B cell (primary cell): ENCODE measurements around the gene OR2B2. TPM values are rescaled to one million over a fixed set of nuclear protein-coding genes. Genes with fewer than 3 reads are reported as not detected.

Experiments used
- ATAC-seq: fragments of 200-7000 bp; cut with Tn5 transposase; one replicate; pipeline ENCODE4 v1.10.0; 2021; ENCODE audit warnings: low read depth, mild to moderate bottlenecking, moderate number of reproducible peaks, moderate library complexity
- CTCF ChIA-PET: fragments of 350-600 bp; sonication (Branson Sonifier 250); formaldehyde crosslinking; loops from one replicate; lab custom pipeline; 2021; ENCODE audit warnings: antibody characterized with exemption, inconsistent platforms; lab: Charles Lee
- POLR2A ChIA-PET: fragments of 350-600 bp; sonication (Branson Sonifier 250); formaldehyde crosslinking; loops from one replicate; lab custom pipeline; 2021; ENCODE audit warnings: antibody characterized with exemption; lab: Charles Lee
- DNase-seq: peaks from one replicate; pipeline ENCODE4 v3.0.0; 2013
- H2AFZ ChIP-seq: 2 replicates; pipeline ENCODE4 v1.6.1; 2012; ENCODE audit warnings: mild to moderate bottlenecking, low read depth, low read length; ENCODE audit not compliant: insufficient read depth, poor library complexity, severe bottlenecking
- H3K27ac ChIP-seq, 2 donors: 1 replicate in 1 of 2; 2 replicates in 1 of 2; pipeline ENCODE4 v1.5.1; 2012 to 2013; ENCODE audit warnings: low read length in 2 of 2, mild to moderate bottlenecking in 2 of 2, moderate library complexity in 1 of 2
- H3K27me3 ChIP-seq, 4 experiments: fragments of 200-600 bp in 1 of 4; sonication (generic) in 1 of 4; replicated peaks in 1 of 4; 1 replicate in 2 of 4; 2 replicates in 2 of 4; pipeline versions ENCODE4 v1.6.1 to v1.7.0; 2013 to 2016; ENCODE audit warnings: low read length in 3 of 4, mild to moderate bottlenecking in 2 of 4, mixed read lengths in 1 of 4, moderate library complexity in 1 of 4; ENCODE audit not compliant: insufficient read depth in 4 of 4, control insufficient read depth in 3 of 4; ENCODE audit errors: control extremely low read depth in 1 of 4
- H3K36me3 ChIP-seq, 2 experiments: replicated peaks in 1 of 2; 1 replicate in 1 of 2; 2 replicates in 1 of 2; pipeline versions ENCODE4 v1.6.1 to v1.7.1; 2013; ENCODE audit warnings: low read length in 1 of 2; ENCODE audit not compliant: insufficient read depth in 2 of 2, control insufficient read depth in 1 of 2; ENCODE audit errors: control extremely low read depth in 1 of 2, extremely low read depth in 1 of 2
- H3K4me1 ChIP-seq, 2 donors: fragments of 200-600 bp in 1 of 2; sonication (generic) in 1 of 2; 1 replicate in 1 of 2; 2 replicates in 1 of 2; pipeline versions ENCODE4 v1.5.1 to v1.6.1; 2013 to 2017; ENCODE audit warnings: low read length in 2 of 2; ENCODE audit not compliant: control insufficient read depth in 2 of 2, insufficient read depth in 2 of 2
- H3K4me2 ChIP-seq: replicated peaks from 2 replicates; pipeline ENCODE3; 2012; ENCODE audit warnings: mild to moderate bottlenecking, low read depth, low read length; ENCODE audit not compliant: poor library complexity, severe bottlenecking
- H3K4me3 ChIP-seq, 5 experiments: fragments of 200-600 bp in 1 of 5; sonication (generic) in 1 of 5; 1 replicate in 3 of 5; 2 replicates in 2 of 5; pipeline versions ENCODE4 v1.5.1 to v1.7.0; 2011 to 2016; ENCODE audit warnings: low read length in 4 of 5, mild to moderate bottlenecking in 4 of 5, low read depth in 2 of 5, control low read depth in 1 of 5, moderate library complexity in 1 of 5; ENCODE audit not compliant: insufficient read depth in 1 of 5; ENCODE audit errors: control extremely low read depth in 1 of 5, extremely low read depth in 1 of 5
- H3K79me2 ChIP-seq: fragments of 200-600 bp; sonication (generic); one replicate; pipeline ENCODE4 v1.6.0; 2016; ENCODE audit warnings: low read length; ENCODE audit not compliant: control insufficient read depth, insufficient read depth
- H3K9ac ChIP-seq: fragments of 200-600 bp; sonication (generic); 2 replicates; pipeline ENCODE4 v1.6.1; 2017; ENCODE audit warnings: mild to moderate bottlenecking, low read length, moderate library complexity
- H3K9me3 ChIP-seq, 3 donors: one replicate each; pipeline versions ENCODE4 v1.6.1 to v1.7.1; 2013; ENCODE audit warnings: low read length in 2 of 3; ENCODE audit not compliant: control insufficient read depth in 2 of 3, insufficient read depth in 1 of 3; ENCODE audit errors: control extremely low read depth in 1 of 3
- H4K20me1 ChIP-seq: 2 replicates; pipeline ENCODE4 v1.6.0; 2012; ENCODE audit warnings: mild to moderate bottlenecking, low read length; ENCODE audit not compliant: insufficient read depth, control insufficient read depth, poor library complexity, severe bottlenecking
- H3K27ac Mint-ChIP-seq: one replicate; pipeline ENCODE4 v1.8.0; 2021; ENCODE audit warnings: mixed read lengths
- H3K27me3 Mint-ChIP-seq: one replicate; pipeline ENCODE4 v1.8.0; 2021; ENCODE audit warnings: mixed read lengths
- H3K4me1 Mint-ChIP-seq: one replicate; pipeline ENCODE4 v1.8.0; 2021; ENCODE audit warnings: mixed read lengths
- H3K4me3 Mint-ChIP-seq: one replicate; pipeline ENCODE4 v1.8.0; 2021; ENCODE audit warnings: mixed read lengths
- H3K9me3 Mint-ChIP-seq: one replicate; pipeline ENCODE4 v1.8.0; 2022; ENCODE audit warnings: mixed read lengths; ENCODE audit not compliant: insufficient read depth
- CTCF ChIP-seq: fragments of 200-600 bp; IDR thresholded peaks from one replicate; pipeline ENCODE4 v1.8.0; 2022; ENCODE audit warnings: antibody characterized with exemption, mild to moderate bottlenecking
- EZH2 ChIP-seq: IDR thresholded peaks from 2 replicates; pipeline ENCODE4 v1.6.1; 2012; ENCODE audit warnings: borderline replicate concordance, low read depth, mild to moderate bottlenecking, moderate library complexity, low read length; ENCODE audit not compliant: insufficient read depth, poor library complexity, severe bottlenecking
- WGBS: methylation state at CpG from one replicate; pipeline ENCODE4 v1.1.5; 2013; ENCODE audit warnings: missing lambda C conversion rate; ENCODE audit not compliant: insufficient coverage; 5-methylcytosine and 5-hydroxymethylcytosine counted together
- intact Hi-C: fragments of 100-400 bp; cut with micrococcal nuclease; formaldehyde crosslinking; loops from one replicate; pipeline ENCODE4 v1.10.0; 2022
- polyA plus RNA-seq: library from polyadenylated mRNA; depleted of rRNA; stranded (reverse); fragments of >200 nt; gene quantifications from 2 replicates; pipeline ENCODE4 v1.2.3, GENCODE V29; 2012
- total RNA-seq, 2 donors: library from RNA; stranded (reverse); fragments of 120-200 nt in 1 of 2; gene quantifications; 1 replicate in 1 of 2; 2 replicates in 1 of 2; pipeline versions ENCODE4 v1.2.3 to v1.2.4, GENCODE V29; 2013 to 2022

The OR2B2 gene
- total and polyA plus RNA-seq, 2 donors (not counting 1 experiment from before 2014, with no cell fraction given): not detected

DNA sequence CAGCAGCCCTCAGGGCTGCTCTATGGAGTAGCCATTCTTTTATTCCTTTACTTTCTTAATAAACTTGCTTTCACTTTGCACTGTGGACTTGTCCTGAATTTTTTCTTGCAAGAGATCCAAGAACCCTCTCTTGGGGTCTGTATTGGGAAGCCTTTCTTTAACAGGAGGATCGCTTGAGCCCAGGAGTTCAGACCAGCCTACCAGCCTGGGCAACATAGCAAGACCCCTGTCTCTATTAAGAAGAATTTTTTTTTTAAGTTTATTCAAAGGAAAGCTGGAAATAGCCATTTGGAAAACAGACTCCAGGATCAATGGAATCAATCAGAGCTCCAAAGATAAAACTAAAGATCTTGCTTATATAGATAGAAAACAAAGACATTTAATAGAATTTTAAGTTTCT is 29.1 kb downstream of the OR2B2 start:
- no peak for ATAC-seq
- CTCF ChIA-PET: interaction anchor here (0.7 to 1.9 kb wide), 2 partner anchors 9 to 11 kb away, joined by 3 to 8 read pairs; a partner anchor contains a TSS
- Mint-ChIP-seq H3K27ac (no peak overlapping the region), H3K27me3 (no peaks in the 10 kb centered on the region), H3K4me1 (no peaks in the 10 kb centered on the region), H3K9me3 (no peaks in the 10 kb centered on the region), H3K4me3 (no peak overlapping the region)
- whole genome bisulfite sequencing: no CpG with 5 or more reads among the region's 1 CpG
- POLR2A ChIA-PET: interaction anchor here (0.6 to 0.8 kb wide), 2 partner anchors 9 to 13 kb away, joined by 4 to 5 read pairs; a partner anchor contains a TSS
- Histone ChIP-seq H3K4me3 (no peak overlapping the region), H3K79me2 (no peaks in the 10 kb centered on the region), H3K9ac (no peak overlapping the region), H3K27me3 (no peaks in the 10 kb centered on the region), H3K4me1 (no peaks in the 10 kb centered on the region), H2AFZ (no peak overlapping the region), H4K20me1 (no peaks in the 10 kb centered on the region), H3K9me3 (no peaks in the 10 kb centered on the region), H3K4me2 (no peak overlapping the region), H3K36me3 (no peaks in the 10 kb centered on the region), H3K27ac (no peak overlapping the region)
- DNase-seq: no peak
- intact Hi-C loops: no loop called here
- TF ChIP-seq EZH2 (no peak), CTCF (no peak)

DNA sequence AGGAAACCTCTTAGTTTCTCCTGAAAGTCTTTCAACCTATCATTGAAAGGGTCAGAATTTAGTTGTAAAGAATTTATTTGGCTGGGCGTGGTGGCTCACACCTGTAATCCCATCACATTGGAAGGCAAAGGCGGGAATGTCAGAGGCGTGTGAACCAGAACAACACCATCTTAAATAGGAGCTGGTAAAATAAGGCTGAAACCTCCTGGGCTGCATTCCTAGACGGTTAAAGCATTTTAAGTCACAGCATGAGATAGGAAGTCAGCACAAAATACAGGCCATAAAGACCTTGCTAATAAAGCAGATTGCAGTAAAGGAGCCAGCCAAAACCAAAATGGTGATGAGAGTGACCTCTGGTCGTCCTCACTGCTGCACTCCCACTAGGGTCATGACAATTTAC is 29.6 kb downstream of the OR2B2 start:
- no peaks in the 10 kb centered on the region for H3K36me3 ChIP-seq
- DNase-seq (no peak), ATAC-seq (no peak)
- H3K4me2 ChIP-seq: no peak overlapping the region
- CTCF ChIA-PET: no interaction called here
- H3K9me3 ChIP-seq: no peaks in the 10 kb centered on the region
- POLR2A ChIA-PET: interaction anchor here (0.6 to 0.8 kb wide), 2 partner anchors 9 to 12 kb away, joined by 4 to 5 read pairs; a partner anchor contains a TSS
- no peak overlapping the region for H3K9ac ChIP-seq
- no peak overlapping the region for H3K27ac Mint-ChIP-seq
- no peak overlapping the region for H2AFZ ChIP-seq
- H4K20me1 ChIP-seq: no peaks in the 10 kb centered on the region
- H3K27ac ChIP-seq: no peak overlapping the region
- H3K27me3 ChIP-seq: no peaks in the 10 kb centered on the region
- no peaks in the 10 kb centered on the region for H3K9me3 Mint-ChIP-seq
- no peaks in the 10 kb centered on the region for H3K4me1 Mint-ChIP-seq
- no peaks in the 10 kb centered on the region for H3K27me3 Mint-ChIP-seq
- 100% methylated on average over 1 of the region's 5 CpGs for WGBS
- no peak for TF ChIP-seq EZH2
- no peak for TF ChIP-seq CTCF
- H3K4me3 Mint-ChIP-seq: no peak overlapping the region
- H3K4me3 ChIP-seq: no peak overlapping the region
- no peaks in the 10 kb centered on the region for H3K79me2 ChIP-seq
- intact Hi-C loops: no loop called here
- no peaks in the 10 kb centered on the region for H3K4me1 ChIP-seq
